Measurements from ENCODE around the gene ARHGAP10.

The ARHGAP10 gene

GRCh38 chr4:147848634-147849033 lies 116.7 kb downstream of the ARHGAP10 start:
- H3K4me3 ChIP-seq (ENCODE audit: low read depth, low read length), result no peak overlapping the region
- H3K9me3 ChIP-seq (ENCODE audit: control insufficient read depth, insufficient read depth, low read length), result no peaks in the 10 kb centered on the region
- H3K36me3 ChIP-seq (ENCODE audit: control insufficient read depth, insufficient read depth, low read length), result no peaks in the 10 kb centered on the region
- H3K9ac ChIP-seq (ENCODE audit: low read depth, low read length), result no peak overlapping the region
- H3K27me3 ChIP-seq (ENCODE audit: control insufficient read depth, insufficient read depth, low read length), result no peaks in the 10 kb centered on the region
- peaks cover 9% of the 10 kb centered on the region for H3K4me1 ChIP-seq (ENCODE audit: control insufficient read depth, insufficient read depth, low read length)

GRCh38 chr4:147851135-147851534 lies 119.2 kb downstream of the ARHGAP10 start:
- H3K27me3 ChIP-seq (ENCODE audit: control insufficient read depth, insufficient read depth, low read length), result no peaks in the 10 kb centered on the region
- peaks cover 9% of the 10 kb centered on the region for H3K4me1 ChIP-seq (ENCODE audit: control insufficient read depth, insufficient read depth, low read length)
- no peaks in the 10 kb centered on the region for H3K36me3 ChIP-seq (ENCODE audit: control insufficient read depth, insufficient read depth, low read length)
- no peak overlapping the region for H3K4me3 ChIP-seq (ENCODE audit: low read depth, low read length)
- no peak overlapping the region for H3K9ac ChIP-seq (ENCODE audit: low read depth, low read length)
- no peaks in the 10 kb centered on the region for H3K9me3 ChIP-seq (ENCODE audit: control insufficient read depth, insufficient read depth, low read length)

- Histone ChIP-seq H3K36me3 (ENCODE audit: control insufficient read depth, insufficient read depth, low read length) (no peaks in the 10 kb centered on the region), H3K4me1 (ENCODE audit: control insufficient read depth, insufficient read depth, low read length) (no peaks in the 10 kb centered on the region), H3K9ac (ENCODE audit: low read depth, low read length) (no peak overlapping the region), H3K27me3 (ENCODE audit: control insufficient read depth, insufficient read depth, low read length) (no peaks in the 10 kb centered on the region), H3K4me3 (ENCODE audit: low read depth, low read length) (no peak overlapping the region), H3K9me3 (ENCODE audit: control insufficient read depth, insufficient read depth, low read length) (no peaks in the 10 kb centered on the region)
These were observed 121.8 kb downstream of the ARHGAP10 start for GRCh38 chr4:147853706-147854105.

- Histone ChIP-seq H3K27me3 (ENCODE audit: control insufficient read depth, insufficient read depth, low read length) (no peaks in the 10 kb centered on the region), H3K4me1 (ENCODE audit: control insufficient read depth, insufficient read depth, low read length) (no peaks in the 10 kb centered on the region), H3K9ac (ENCODE audit: low read depth, low read length) (no peak overlapping the region), H3K4me3 (ENCODE audit: low read depth, low read length) (no peak overlapping the region), H3K36me3 (ENCODE audit: control insufficient read depth, insufficient read depth, low read length) (no peaks in the 10 kb centered on the region), H3K9me3 (ENCODE audit: control insufficient read depth, insufficient read depth, low read length) (no peaks in the 10 kb centered on the region)
These were observed 122.3 kb downstream of the ARHGAP10 start for GRCh38 chr4:147854154-147854553.

- Histone ChIP-seq H3K9me3 (ENCODE audit: control insufficient read depth, insufficient read depth, low read length) (no peaks in the 10 kb centered on the region), H3K9ac (ENCODE audit: low read depth, low read length) (no peak overlapping the region), H3K4me3 (ENCODE audit: low read depth, low read length) (no peak overlapping the region), H3K4me1 (ENCODE audit: control insufficient read depth, insufficient read depth, low read length) (no peaks in the 10 kb centered on the region), H3K27me3 (ENCODE audit: control insufficient read depth, insufficient read depth, low read length) (no peaks in the 10 kb centered on the region), H3K36me3 (ENCODE audit: control insufficient read depth, insufficient read depth, low read length) (no peaks in the 10 kb centered on the region)
These were observed 123.7 kb downstream of the ARHGAP10 start for GRCh38 chr4:147855571-147856009.

GRCh38 chr4:147860960-147861359 lies 129.1 kb downstream of the ARHGAP10 start:
- Histone ChIP-seq H3K4me3 (ENCODE audit: low read depth, low read length) (no peak overlapping the region), H3K9me3 (ENCODE audit: control insufficient read depth, insufficient read depth, low read length) (no peaks in the 10 kb centered on the region), H3K9ac (ENCODE audit: low read depth, low read length) (no peak overlapping the region), H3K27me3 (ENCODE audit: control insufficient read depth, insufficient read depth, low read length) (no peaks in the 10 kb centered on the region), H3K36me3 (ENCODE audit: control insufficient read depth, insufficient read depth, low read length) (peaks cover 5% of the 10 kb centered on the region), H3K4me1 (ENCODE audit: control insufficient read depth, insufficient read depth, low read length) (peaks cover 11% of the 10 kb centered on the region)

GRCh38 chr4:147862043-147862692 lies 130.3 kb downstream of the ARHGAP10 start:
- Histone ChIP-seq H3K4me1 (ENCODE audit: control insufficient read depth, insufficient read depth, low read length) (peaks cover 20% of the 10 kb centered on the region), H3K9ac (ENCODE audit: low read depth, low read length) (no peak overlapping the region), H3K4me3 (ENCODE audit: low read depth, low read length) (no peak overlapping the region), H3K9me3 (ENCODE audit: control insufficient read depth, insufficient read depth, low read length) (no peaks in the 10 kb centered on the region), H3K27me3 (ENCODE audit: control insufficient read depth, insufficient read depth, low read length) (no peaks in the 10 kb centered on the region), H3K36me3 (ENCODE audit: control insufficient read depth, insufficient read depth, low read length) (peaks cover 5% of the 10 kb centered on the region)

GRCh38 chr4:147863111-147863747 lies 131.3 kb downstream of the ARHGAP10 start:
- Histone ChIP-seq H3K36me3 (ENCODE audit: control insufficient read depth, insufficient read depth, low read length) (peaks cover 5% of the 10 kb centered on the region), H3K4me3 (ENCODE audit: low read depth, low read length) (no peak overlapping the region), H3K4me1 (ENCODE audit: control insufficient read depth, insufficient read depth, low read length) (peaks cover 22% of the 10 kb centered on the region), H3K9me3 (ENCODE audit: control insufficient read depth, insufficient read depth, low read length) (no peaks in the 10 kb centered on the region), H3K27me3 (ENCODE audit: control insufficient read depth, insufficient read depth, low read length) (no peaks in the 10 kb centered on the region), H3K9ac (ENCODE audit: low read depth, low read length) (no peak overlapping the region)

- no peaks in the 10 kb centered on the region for H3K9me3 ChIP-seq (ENCODE audit: control insufficient read depth, insufficient read depth, low read length)
- no peaks in the 10 kb centered on the region for H3K27me3 ChIP-seq (ENCODE audit: control insufficient read depth, insufficient read depth, low read length)
- H3K4me1 ChIP-seq (ENCODE audit: control insufficient read depth, insufficient read depth, low read length), result peaks cover 22% of the 10 kb centered on the region
- H3K36me3 ChIP-seq (ENCODE audit: control insufficient read depth, insufficient read depth, low read length), result peaks cover 5% of the 10 kb centered on the region
- H3K9ac ChIP-seq (ENCODE audit: low read depth, low read length), result no peak overlapping the region
- H3K4me3 ChIP-seq (ENCODE audit: low read depth, low read length), result no peak overlapping the region
These were observed 132.1 kb downstream of the ARHGAP10 start for GRCh38 chr4:147863808-147864472.

- H3K4me1 ChIP-seq (ENCODE audit: control insufficient read depth, insufficient read depth, low read length), result peaks cover 22% of the 10 kb centered on the region
- no peak overlapping the region for H3K9ac ChIP-seq (ENCODE audit: low read depth, low read length)
- H3K9me3 ChIP-seq (ENCODE audit: control insufficient read depth, insufficient read depth, low read length), result no peaks in the 10 kb centered on the region
- H3K36me3 ChIP-seq (ENCODE audit: control insufficient read depth, insufficient read depth, low read length), result peaks cover 5% of the 10 kb centered on the region
- no peaks in the 10 kb centered on the region for H3K27me3 ChIP-seq (ENCODE audit: control insufficient read depth, insufficient read depth, low read length)
- H3K4me3 ChIP-seq (ENCODE audit: low read depth, low read length), result no peak overlapping the region
These were observed 132.7 kb downstream of the ARHGAP10 start for GRCh38 chr4:147864607-147865006.

GRCh38 chr4:147865926-147866325 lies 134.0 kb downstream of the ARHGAP10 start:
- no peaks in the 10 kb centered on the region for H3K9me3 ChIP-seq (ENCODE audit: control insufficient read depth, insufficient read depth, low read length)
- H3K36me3 ChIP-seq (ENCODE audit: control insufficient read depth, insufficient read depth, low read length), result peaks cover 5% of the 10 kb centered on the region
- H3K9ac ChIP-seq (ENCODE audit: low read depth, low read length), result no peak overlapping the region
- H3K4me1 ChIP-seq (ENCODE audit: control insufficient read depth, insufficient read depth, low read length), result peaks cover 22% of the 10 kb centered on the region
- no peak overlapping the region for H3K4me3 ChIP-seq (ENCODE audit: low read depth, low read length)
- H3K27me3 ChIP-seq (ENCODE audit: control insufficient read depth, insufficient read depth, low read length), result no peaks in the 10 kb centered on the region
